GM12892 (cell line): Measurements from ENCODE around the gene TPST1.

Experiments
- POLR2A ChIP-seq: IDR thresholded peaks from 2 replicates; pipeline ENCODE4 v1.6.1; 2011; ENCODE audit warnings: low read depth, low read length, control low read depth
- POLR2AphosphoS5 ChIP-seq: IDR thresholded peaks from 2 replicates; pipeline ENCODE4 v1.6.1; 2011; ENCODE audit warnings: low read depth, low read length, control low read depth

- no peak for TF ChIP-seq POLR2AphosphoS5
- TF ChIP-seq POLR2A: no peak
These were observed 172.6 kb downstream of the TPST1 start for GRCh38 chr7:66377714-66378113.
